GM21717 (cell line): ENCODE data around the gene RRH.
A peak's percentile ranks its signal among the peaks of the same experiment; 100 is the strongest.
"Not testable (repeated sequence)": the region's sequence is repeated elsewhere in the genome, so short reads cannot be mapped to it uniquely, and the experiment has no call there.

Experiments used
- ATAC-seq: cut with Tn5 transposase; IDR thresholded peaks from one replicate; pipeline ENCODE4 v1.9.1; 2021; ENCODE audit warnings: mild to moderate bottlenecking, moderate library complexity; ENCODE audit not compliant: unreplicated experiment

Gene RRH

DNA sequence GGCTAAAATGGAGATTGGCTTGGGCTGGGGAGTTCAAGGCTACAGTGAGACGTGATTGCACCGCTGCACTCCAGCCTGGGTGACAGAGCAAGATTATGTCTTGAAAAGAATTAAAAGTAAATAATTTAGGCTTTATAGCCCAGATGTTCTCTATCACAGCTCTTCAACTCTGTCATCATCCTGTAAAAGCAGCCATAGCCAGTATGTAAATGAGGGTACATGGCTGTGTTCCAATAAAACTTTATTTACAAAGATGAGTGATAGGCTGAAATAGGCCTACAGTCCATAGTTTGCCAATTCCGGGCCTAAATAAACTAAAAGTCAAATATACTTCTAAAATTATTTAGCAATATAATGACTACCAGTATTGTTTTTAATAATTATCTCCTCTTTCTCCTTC lies 9.2 kb downstream of the RRH start:
- no peak for ATAC-seq

DNA sequence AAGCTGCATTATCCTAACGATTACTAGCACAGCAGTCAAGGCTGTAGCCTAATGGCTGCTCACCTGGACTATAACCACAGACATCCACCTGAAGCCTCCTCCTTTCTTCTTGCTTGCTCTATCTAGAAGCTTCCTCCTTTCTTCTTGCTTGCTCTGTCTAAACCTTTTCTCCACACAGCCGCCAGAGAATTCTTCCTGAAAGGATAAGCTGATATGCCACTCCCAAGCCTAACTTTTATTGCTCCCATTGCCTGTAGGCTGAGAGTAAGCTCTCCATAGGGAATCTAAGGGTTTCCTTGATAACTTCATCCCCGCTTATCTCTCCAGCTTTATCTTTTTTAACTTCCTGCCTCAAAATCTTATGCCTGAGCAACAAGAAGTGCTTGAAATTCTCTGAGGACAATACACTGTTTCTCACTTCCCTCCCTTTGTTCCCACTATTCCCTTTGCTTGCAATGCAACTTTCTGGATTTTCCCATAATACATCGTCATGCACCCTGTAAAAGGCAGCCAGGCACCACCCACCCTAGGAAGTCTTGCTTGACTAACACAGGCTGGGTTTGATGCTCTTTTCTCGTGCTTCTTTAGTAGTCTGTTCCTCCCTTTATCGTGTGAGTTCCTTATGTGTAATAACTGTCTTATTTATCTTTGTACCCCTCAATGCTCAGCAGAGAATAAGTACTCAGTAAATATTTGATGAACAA lies 18.8 kb downstream of the RRH start:
- no peak for ATAC-seq

- no peak for ATAC-seq
These were observed 20.2 kb downstream of the RRH start, which contains the start of gene LRIT3 for GRCh38 chr4:109847896-109848442. TSS of gene LRIT3 (plus strand) at chr4:109848107. CDS start at chr4:109848202, 95 bp downstream.

DNA sequence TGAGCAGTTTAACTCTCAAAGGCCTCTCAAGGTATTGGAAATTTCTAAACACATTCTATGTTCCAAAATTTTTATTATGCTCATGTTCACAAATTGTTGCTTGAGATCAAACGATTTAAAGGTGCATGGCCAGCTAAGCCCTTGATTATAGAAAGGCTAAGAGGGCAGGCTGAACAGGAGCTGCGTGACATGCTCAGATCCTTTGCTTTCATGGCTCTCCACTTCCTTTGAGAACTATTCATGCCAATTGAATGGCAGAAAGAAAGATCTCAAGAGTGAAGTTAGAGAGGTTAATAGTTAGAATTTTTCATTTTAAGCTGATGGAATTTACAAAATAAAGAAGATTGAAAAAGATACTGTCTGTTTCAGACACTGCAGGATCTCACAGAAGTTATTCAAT lies 20.7 kb downstream of the RRH start:
- no peak for ATAC-seq

DNA sequence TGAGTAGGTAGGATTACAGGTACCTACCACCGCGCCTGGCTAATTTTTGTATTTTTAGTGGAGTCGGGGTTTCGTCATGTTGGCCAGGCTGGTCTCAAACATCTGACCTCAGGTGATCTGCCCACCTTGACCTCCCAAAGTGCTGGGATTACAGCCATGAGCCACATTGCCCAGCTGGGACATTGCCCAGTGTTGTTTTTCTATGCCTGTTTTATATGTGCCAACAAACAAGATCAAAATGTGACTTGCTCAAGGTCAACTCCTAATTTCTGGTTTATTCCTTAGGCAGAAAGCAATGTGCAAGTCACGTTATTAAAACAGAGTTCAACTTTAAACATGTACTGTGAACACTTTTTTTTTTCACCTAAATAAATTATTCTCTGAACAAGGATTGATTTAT lies 22.8 kb downstream of the RRH start:
- no peak for ATAC-seq

DNA sequence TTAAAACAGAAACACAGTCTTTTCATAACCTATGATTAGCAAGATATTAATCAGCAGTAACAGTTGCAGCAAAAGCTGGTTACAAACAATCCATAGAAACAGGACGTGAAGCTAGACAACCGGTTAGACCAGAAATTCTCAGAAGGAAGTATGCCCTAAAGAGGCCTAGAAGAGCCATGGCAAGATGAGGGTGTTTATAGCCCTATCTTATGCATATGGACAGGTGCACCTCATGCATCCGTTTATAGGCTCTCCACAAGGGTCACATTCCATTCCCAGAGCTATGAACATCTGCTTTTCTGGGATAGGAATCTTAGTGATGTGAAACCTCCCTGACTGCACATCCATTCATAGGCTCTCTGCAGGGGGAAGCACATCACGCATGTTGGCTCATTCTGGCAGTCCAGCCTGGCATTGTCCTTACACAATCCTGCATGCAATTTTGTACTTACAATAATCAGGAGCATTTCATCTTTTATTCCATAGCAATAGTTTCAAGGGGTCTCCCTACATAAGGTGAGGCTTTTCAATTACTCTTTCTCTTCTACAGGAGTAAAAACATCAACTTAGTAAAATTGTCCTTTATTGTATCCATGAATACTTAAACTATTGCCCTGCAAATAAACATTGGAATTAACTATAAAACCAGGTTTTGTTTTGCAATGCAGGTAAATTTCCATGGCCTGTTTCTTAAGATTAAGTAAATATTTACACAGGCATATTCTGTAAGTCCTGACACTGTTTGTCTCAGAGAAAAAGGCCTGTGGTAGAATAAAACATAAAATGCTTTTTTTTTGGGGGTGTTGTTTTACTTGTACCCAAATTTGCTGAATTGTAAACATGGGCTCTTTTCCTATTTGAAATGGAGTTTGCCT lies 31.9 kb downstream of the RRH start:
- not testable (repeated sequence) for ATAC-seq

GRCh38 chr4:109861271-109861670 lies 33.5 kb downstream of the RRH start:
- ATAC-seq: no peak

GRCh38 chr4:109861916-109862511 lies 34.2 kb downstream of the RRH start:
- ATAC-seq: no peak

DNA sequence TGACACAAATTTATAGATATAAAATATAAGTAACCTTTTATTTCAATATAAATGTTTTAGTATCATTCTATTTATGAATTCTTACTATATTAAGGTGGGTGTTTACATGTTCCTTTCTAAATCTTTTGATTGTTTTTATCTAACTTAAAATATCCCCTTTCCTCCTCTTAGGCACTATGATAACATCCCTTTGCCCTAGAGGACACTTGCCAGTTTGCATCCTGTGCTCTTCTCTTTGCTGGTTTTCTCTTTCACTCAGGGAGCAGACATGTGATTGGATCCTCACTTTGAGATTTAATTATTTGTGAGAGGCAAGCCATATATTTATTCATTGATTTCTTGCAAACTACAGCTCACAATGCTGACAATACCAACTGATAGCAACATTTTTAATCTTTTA lies 36.4 kb downstream of the RRH start:
- ATAC-seq: no peak

- no peak for ATAC-seq
These were observed 42.3 kb downstream of the RRH start for GRCh38 chr4:109870061-109870460.

- ATAC-seq: no peak
These were observed 44.3 kb downstream of the RRH start for GRCh38 chr4:109872065-109872464.

DNA sequence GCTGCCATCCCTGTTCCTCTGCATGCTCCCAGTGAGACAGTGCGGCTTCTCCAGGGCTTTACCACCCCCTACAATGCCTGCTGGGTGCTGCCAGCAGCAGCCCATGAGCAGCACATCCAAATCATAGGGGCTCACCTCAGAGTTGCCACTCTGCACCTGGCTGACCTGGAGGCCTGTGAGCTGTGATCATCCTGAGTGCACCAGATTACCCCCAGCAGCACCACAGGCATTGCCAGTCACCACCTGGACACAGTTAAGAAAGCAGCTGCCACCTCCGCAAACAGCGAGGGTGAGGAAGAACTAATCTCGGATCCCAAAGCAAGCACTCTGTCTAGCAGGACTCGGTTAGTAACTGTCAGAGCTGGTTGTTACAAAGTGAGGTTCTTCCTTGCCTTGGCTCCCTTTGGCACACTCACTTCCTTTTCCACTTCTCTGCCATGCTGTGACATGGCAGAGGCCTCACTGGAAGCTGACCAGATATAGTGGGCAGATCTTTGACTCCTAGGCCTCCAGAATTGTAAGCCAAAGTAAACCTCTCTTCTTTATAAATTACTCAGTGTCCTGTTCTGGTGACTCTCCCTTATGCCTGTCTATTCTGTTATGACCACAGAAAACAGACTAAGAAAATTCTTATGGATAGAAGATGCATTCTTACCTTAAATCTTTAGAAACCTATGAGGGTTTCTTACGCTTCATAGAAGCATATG lies 45.3 kb downstream of the RRH start:
- ATAC-seq: no peak

DNA sequence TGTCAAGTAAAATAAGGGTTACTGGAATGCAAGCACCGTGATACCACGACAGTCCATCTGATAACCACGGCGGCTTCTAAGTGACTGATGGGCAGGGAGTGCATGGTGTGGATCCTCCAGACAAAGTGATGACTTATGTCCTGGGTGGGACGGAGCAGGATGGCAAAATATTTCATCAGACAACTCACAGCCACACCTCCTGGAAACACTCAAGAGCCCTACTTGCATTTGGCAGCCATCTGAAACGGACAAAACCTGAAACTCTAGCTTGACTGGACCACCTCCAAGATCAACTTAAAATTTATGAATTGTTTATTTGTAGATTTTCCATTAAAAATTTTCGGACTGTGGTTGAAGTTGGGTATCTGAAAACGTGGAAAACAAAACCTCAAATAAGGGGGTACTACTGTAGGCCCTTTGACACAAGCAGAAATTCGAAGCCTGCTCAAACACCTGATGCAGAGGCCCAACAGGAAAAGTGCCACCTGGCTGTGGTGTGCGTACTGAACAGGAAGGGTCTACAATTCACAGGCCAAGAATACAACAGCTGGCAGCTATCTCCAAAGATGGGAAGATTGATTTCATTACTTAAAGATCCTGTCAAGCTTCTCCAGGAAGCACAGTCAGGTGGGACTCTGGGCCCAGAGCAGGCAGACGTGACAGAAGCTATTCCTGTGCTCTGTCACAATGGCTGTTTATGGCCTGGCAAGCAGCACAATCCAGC lies 46.2 kb downstream of the RRH start:
- no peak for ATAC-seq

GRCh38 chr4:109875106-109875505 lies 47.3 kb downstream of the RRH start:
- no peak for ATAC-seq

DNA sequence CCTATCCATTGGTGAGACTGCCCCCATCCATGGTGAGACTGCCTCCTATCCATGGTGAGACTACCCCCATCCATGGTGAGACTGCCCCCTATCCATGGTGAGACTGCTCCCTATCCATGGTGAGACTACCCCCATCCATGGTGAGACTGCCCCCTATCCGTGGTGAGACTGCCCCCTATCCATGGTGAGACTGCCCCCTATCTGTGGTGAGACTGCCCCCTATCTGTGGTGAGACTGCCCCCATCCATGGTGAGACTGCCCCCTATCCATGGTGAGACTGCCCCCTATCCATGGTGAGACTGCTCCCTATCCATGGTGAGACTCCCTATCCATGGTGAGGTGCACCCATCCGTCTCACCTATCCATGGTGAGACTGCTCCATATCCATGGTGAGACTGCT lies 47.8 kb downstream of the RRH start:
- not testable (repeated sequence) for ATAC-seq

DNA sequence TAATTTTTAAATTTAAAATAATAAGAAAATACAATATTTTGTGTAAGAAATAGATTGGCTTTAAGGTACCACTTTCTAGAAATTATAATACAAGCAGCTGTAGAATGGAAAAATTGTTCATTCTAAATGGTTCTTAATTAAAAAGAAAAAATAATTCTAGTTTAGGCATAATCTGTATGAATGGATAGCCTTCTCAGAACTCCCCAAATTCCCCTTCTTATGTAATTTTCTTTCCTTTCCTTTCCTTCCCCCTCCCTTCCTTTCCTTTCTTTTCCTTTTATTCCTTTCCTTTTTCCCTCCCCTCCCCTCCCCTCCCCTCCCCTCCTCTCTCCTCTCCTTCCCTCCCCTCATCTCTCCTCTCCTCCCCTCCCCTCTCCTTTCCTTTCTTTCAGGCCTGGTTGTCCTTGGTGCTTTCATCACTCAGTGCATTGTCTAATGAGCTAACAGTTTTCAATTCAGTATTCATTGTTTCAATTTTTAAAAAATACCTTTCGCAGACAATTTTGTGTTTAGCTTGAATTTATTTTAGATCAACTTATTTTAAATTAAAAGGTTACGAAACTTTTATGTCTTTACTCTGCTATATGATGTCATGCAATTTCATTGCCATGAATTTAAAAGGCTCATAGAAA lies 49.0 kb downstream of the RRH start:
- no peak for ATAC-seq

DNA sequence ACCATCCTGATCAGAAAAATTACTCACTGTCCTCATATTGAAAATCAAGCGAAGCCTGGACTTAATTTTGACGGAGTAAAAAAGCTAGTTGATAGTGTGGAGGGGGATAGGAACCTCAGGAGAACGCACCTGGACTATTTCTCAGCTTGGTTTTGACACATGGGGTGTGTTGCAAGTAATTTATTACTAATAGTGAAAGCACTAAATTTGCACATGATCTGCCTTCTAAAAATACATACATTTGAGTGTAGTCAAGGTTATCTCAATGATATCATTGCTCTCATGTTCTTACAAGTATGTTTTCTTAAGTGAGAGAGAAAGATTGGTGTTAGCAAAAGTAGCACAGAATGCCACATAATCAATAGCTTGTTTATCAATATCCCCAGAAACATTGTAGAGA lies 49.6 kb downstream of the RRH start:
- peak; percentile 85 for ATAC-seq

DNA sequence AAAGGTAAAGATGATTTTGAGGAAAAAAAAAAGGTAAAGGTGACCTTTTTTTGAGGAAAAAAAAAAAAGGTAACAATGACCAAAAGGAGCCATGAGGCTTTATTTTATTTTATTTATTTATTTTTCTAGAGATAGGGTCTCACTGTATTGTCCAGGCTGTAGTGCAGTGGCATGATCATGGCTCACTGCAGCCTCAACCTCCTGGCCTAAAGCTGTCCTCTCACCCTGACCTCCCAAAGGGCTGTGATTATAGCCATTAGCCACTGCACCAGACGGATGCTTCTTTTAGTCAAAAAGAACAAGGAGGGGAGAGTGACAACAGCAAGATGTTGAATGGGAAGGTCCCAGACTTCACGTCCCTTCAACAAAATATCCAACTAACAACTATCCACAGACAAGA lies 50.6 kb downstream of the RRH start:
- ATAC-seq: no peak

DNA sequence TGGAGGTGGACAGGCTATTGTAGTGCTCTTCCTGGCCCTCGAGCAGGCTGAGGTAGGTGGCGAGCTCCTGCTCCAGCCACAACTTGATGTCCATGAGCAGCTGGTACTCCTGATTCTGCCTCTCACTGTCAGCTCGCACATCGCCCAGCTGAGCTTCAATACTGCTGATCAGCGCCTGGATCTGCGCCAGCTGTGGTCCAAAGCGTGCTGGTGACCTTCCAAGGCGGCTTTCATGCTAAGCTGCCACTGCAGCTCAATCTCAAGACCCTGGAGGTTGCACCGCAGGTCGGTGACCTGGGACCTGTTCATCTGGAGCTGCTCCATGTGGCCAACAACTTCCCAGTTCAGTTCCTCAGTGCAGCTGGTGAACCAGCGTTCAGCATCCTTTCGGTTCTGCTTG lies 51.3 kb downstream of the RRH start:
- ATAC-seq: no peak
